Measurements from ENCODE around the gene TMEM250. TPM values are rescaled to one million over a fixed set of nuclear protein-coding genes. Genes with fewer than 3 reads are reported as not detected.

Gene TMEM250
- total RNA-seq, 6 experiments from 2014 or later: 12.4 to 29.7 (median 15.4) TPM

DNA sequence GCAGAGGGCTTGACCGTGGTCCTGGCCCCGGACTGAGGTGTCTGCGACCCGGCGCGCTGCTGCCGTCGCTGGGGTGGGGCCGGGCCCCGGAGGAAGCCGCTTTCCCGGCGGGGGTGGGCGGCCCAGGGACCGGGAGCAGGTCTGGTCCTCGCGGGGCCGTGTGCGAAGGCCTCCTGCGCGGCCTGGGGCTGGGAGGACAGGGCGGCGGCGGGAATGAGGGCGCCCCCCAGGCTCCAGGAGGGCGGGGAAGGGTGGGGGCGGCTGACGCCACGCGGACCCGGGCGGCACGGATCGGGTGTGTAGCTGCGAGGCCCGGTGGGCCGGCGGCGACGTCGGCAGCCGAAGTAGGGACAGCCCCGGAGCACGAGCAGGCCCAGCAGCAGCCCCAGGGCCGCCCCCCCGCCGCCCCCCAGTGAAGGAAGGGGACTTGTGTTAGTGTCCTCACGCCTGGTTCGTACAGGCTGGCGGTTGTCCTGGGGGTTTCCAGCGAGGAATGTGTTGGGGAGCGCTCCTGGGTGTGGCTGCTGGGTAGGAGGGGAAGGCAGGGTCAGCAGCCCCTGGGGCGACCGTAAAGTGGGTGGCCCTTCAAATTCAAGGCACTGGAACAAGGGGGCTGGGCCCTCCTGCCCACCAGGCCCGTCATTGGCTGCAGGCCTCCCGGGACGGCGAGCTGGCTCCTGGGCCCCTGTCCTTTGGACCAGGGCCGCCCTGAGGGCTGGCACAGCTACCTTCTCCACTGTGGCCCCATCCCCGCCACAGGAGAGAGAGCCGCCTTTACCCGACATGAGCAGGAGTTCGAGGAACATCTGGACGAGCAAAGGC lies 597 bp upstream of the TMEM250 start:
- Histone ChIP-seq H3K4me3 (peak overlapping the region; percentile 92 to 97 (median 94)), H3K9me3 (no peaks in the 10 kb centered on the region), H3K27me3 (no peaks in the 10 kb centered on the region), H3K36me3 (peaks cover 0 to 8% (median 2%) of the 10 kb centered on the region in 4 donors), H3K4me1 (peaks cover 0 to 40% (median 14%) of the 10 kb centered on the region in 4 donors), H3K27ac (peak overlapping the region; percentile 97)
- ATAC-seq: peak; percentile 62 to 77 (median 69)
- TF ChIP-seq POLR2A (IDR thresholded peaks at IDR 0.05) (no peak), CTCF (IDR thresholded peaks at IDR 0.05) (no peak)
- intact Hi-C loops (cut with DNase I): no loop called here
- peak; percentile 84 to 95 (median 95) for DNase-seq
- 4% methylated on average over 12 of the region's 64 CpGs for WGBS (ENCODE audit: insufficient coverage, low coverage, low lambda C conversion rate, missing lambda C conversion rate)

DNA sequence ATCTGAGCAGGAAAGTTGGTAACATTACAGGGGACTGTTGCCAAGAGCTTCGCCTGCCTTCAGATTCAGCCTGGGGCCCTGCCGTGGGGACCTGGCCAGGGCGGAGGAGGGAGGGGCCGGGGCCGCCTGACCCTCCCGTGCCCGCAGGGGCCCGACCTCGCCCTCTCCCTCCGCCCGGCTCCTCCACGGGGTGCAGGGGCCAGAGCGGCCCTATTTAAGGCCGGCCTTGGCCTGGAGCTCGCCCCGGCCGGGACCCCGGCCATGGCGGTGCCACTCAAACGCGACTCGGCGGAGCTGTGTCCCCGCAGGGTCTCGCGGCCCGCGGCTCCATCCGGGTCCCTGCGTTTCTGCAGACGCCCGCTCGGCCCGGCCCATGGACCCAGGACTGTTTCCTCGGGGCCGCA lies 757 bp downstream of the TMEM250 start:
- intact Hi-C loops (cut with DNase I): no loop called here
- DNase-seq (peak in 2 of 3 donors; percentile 69 to 73), ATAC-seq (peak; percentile 10 to 25 (median 18))
- Histone ChIP-seq H3K4me3 (peak overlapping the region; percentile 92 to 97 (median 94)), H3K4me1 (peaks cover 0 to 38% (median 13%) of the 10 kb centered on the region in 4 donors), H3K27me3 (no peaks in the 10 kb centered on the region), H3K27ac (peak overlapping the region; percentile 97), H3K9me3 (no peaks in the 10 kb centered on the region), H3K36me3 (peaks cover 0 to 8% (median 2%) of the 10 kb centered on the region in 4 donors)
- TF ChIP-seq CTCF (IDR thresholded peaks at IDR 0.05) (no peak), POLR2A (IDR thresholded peaks at IDR 0.05) (no peak)
- WGBS (ENCODE audit: insufficient coverage, low coverage, low lambda C conversion rate, missing lambda C conversion rate): 0% methylated on average over 1 of the region's 36 CpGs

DNA sequence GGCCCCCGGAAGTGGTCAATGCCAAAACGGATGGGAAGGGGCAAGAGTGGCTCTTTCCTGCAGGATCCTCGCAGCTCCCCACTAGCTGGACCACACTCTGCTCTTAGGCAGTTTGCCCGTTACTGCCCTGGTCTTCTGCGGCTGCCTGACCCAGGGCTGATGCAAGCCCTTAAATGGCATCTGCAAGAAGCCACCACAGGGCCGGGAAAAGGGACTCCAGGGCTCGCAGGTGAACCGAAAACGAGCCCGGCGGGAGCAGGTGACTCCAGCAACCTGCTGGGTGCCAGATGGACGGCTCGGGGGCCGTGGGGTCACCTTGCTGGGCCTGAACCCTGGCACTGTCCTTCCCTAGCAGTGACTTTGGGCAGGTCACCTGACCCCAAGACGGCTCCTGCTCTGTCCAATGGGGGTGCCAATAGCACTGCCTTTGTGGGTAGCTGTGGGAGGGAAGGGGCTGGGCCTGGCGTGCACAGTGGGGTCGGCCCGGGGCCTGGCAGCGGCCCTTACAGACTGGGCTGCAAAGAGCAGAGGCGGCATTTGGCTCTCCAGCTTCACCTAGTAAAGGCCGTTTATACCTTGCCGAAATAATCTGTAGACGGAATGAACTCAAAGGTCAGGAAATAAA lies 1.3 kb downstream of the TMEM250 start:
- intact Hi-C loops (cut with DNase I): no loop called here
- H3K4me3 ChIP-seq: peak overlapping the region; percentile 92 to 97 (median 94)
- peak; percentile 9 to 36 (median 28) for ATAC-seq
- no peaks in the 10 kb centered on the region for H3K27me3 ChIP-seq
- peaks cover 0 to 32% (median 10%) of the 10 kb centered on the region in 4 donors for H3K4me1 ChIP-seq
- WGBS (ENCODE audit: insufficient coverage, low coverage, low lambda C conversion rate, missing lambda C conversion rate): 20% methylated on average over 14 of the region's 23 CpGs
- TF ChIP-seq POLR2A (IDR thresholded peaks at IDR 0.05) (peak; percentile 35), CTCF (IDR thresholded peaks at IDR 0.05) (no peak)
- H3K27ac ChIP-seq: peak overlapping the region; percentile 97
- H3K9me3 ChIP-seq: no peaks in the 10 kb centered on the region
- peak; percentile 62 to 90 (median 87) for DNase-seq
- peaks cover 0 to 8% (median 2%) of the 10 kb centered on the region in 4 donors for H3K36me3 ChIP-seq

- 100% methylated on average over 3 of the region's 69 CpGs for WGBS (ENCODE audit: insufficient coverage, low coverage, low lambda C conversion rate, missing lambda C conversion rate)
- no peak for TF ChIP-seq CTCF (IDR thresholded peaks at IDR 0.05)
- TF ChIP-seq POLR2A (IDR thresholded peaks at IDR 0.05): no peak
- ATAC-seq (no peak), DNase-seq (no peak)
- Histone ChIP-seq H3K4me1 (peaks cover 0 to 28% (median 10%) of the 10 kb centered on the region in 4 donors), H3K9me3 (no peaks in the 10 kb centered on the region), H3K27ac (no peak overlapping the region), H3K4me3 (no peak overlapping the region), H3K27me3 (no peaks in the 10 kb centered on the region), H3K36me3 (peaks cover 0 to 8% (median 2%) of the 10 kb centered on the region in 4 donors)
- intact Hi-C loops (cut with DNase I): no loop called here
These were observed 2.1 kb downstream of the TMEM250 start for GRCh38 chr9:136116360-136117098.

Measured in right lobe of liver (tissue), 6 donors.